Ectodermal cell (in vitro differentiated cells): ENCODE results near the gene R3HDML.

ENCODE experiments used
- H3K27ac ChIP-seq: 2 replicates; pipeline ENCODE4 v1.7.0; 2013; ENCODE audit warnings: mild to moderate bottlenecking, low read depth, low read length; ENCODE audit not compliant: insufficient read depth, poor library complexity, severe bottlenecking
- H3K27me3 ChIP-seq: 2 replicates; pipeline ENCODE4 v1.7.0; 2013; ENCODE audit warnings: mild to moderate bottlenecking, low read length; ENCODE audit not compliant: insufficient read depth, control insufficient read depth, poor library complexity, severe bottlenecking
- H3K36me3 ChIP-seq: one replicate; pipeline ENCODE4 v1.7.0; 2013; ENCODE audit warnings: low read length; ENCODE audit not compliant: control insufficient read depth, insufficient read depth
- H3K4me1 ChIP-seq: one replicate; pipeline ENCODE4 v1.7.0; 2013; ENCODE audit warnings: low read length; ENCODE audit not compliant: control insufficient read depth, insufficient read depth
- H3K4me3 ChIP-seq: 2 replicates; pipeline ENCODE4 v1.7.0; 2013; ENCODE audit warnings: low read depth, low read length, control low read depth; ENCODE audit not compliant: insufficient read depth
- H3K9me3 ChIP-seq: 2 replicates; pipeline ENCODE4 v1.7.0; 2013; ENCODE audit warnings: mild to moderate bottlenecking, low read length, moderate library complexity; ENCODE audit not compliant: control insufficient read depth
- WGBS, 2 experiments: methylation state at CpG; one replicate each; pipeline ENCODE4 v1.1.7; 2013; ENCODE audit warnings: missing lambda C conversion rate in 2 of 2; 5-methylcytosine and 5-hydroxymethylcytosine counted together

R3HDML gene

GRCh38 chr20:44389871-44390270 is 53.0 kb downstream of the R3HDML start:
- Histone ChIP-seq H3K27me3 (no peaks in the 10 kb centered on the region), H3K27ac (no peak overlapping the region)
- WGBS, 2 experiments = 89 to 93% methylated on average over 6 of the region's 6 CpGs

GRCh38 chr20:44390280-44390679 is 53.4 kb downstream of the R3HDML start:
- H3K36me3 ChIP-seq = no peaks in the 10 kb centered on the region
- 65 to 74% methylated on average over 5 of the region's 5 CpGs for WGBS, 2 experiments
- H3K27me3 ChIP-seq = no peaks in the 10 kb centered on the region
- no peaks in the 10 kb centered on the region for H3K4me1 ChIP-seq
- H3K4me3 ChIP-seq = no peak overlapping the region
- no peaks in the 10 kb centered on the region for H3K9me3 ChIP-seq
- H3K27ac ChIP-seq = no peak overlapping the region

More at GRCh38 chr20:44389871-44390270, 53.0 kb downstream of the R3HDML start:
- Histone ChIP-seq H3K36me3 (no peaks in the 10 kb centered on the region), H3K4me1 (no peaks in the 10 kb centered on the region), H3K4me3 (no peak overlapping the region), H3K9me3 (no peaks in the 10 kb centered on the region)

- 90 to 94% methylated on average over 7 to 8 of the region's 8 CpGs for WGBS, 2 experiments
- no peak overlapping the region for H3K27ac ChIP-seq
- no peaks in the 10 kb centered on the region for H3K36me3 ChIP-seq
- no peaks in the 10 kb centered on the region for H3K4me1 ChIP-seq
- H3K27me3 ChIP-seq = no peaks in the 10 kb centered on the region
- H3K4me3 ChIP-seq = no peak overlapping the region
- H3K9me3 ChIP-seq = no peaks in the 10 kb centered on the region
These were observed 55.4 kb downstream of the R3HDML start for GRCh38 chr20:44392088-44392775.

GRCh38 chr20:44392776-44393607 is 56.1 kb downstream of the R3HDML start:
- Histone ChIP-seq H3K4me1 (no peaks in the 10 kb centered on the region), H3K27ac (no peak overlapping the region), H3K9me3 (no peaks in the 10 kb centered on the region), H3K27me3 (no peaks in the 10 kb centered on the region), H3K36me3 (no peaks in the 10 kb centered on the region), H3K4me3 (no peak overlapping the region)
- 85 to 89% methylated on average over 5 of the region's 5 CpGs for WGBS, 2 experiments

GRCh38 chr20:44393608-44394451 is 57.0 kb downstream of the R3HDML start:
- Histone ChIP-seq H3K9me3 (no peaks in the 10 kb centered on the region), H3K36me3 (no peaks in the 10 kb centered on the region), H3K4me3 (no peak overlapping the region), H3K27ac (no peak overlapping the region), H3K4me1 (no peaks in the 10 kb centered on the region), H3K27me3 (no peaks in the 10 kb centered on the region)
- WGBS, 2 experiments = 90% methylated on average over 9 of the region's 9 CpGs

- H3K27ac ChIP-seq = no peak overlapping the region
- 94% methylated on average over 2 of the region's 2 CpGs for WGBS, 2 experiments
- H3K36me3 ChIP-seq = no peaks in the 10 kb centered on the region
- H3K9me3 ChIP-seq = no peaks in the 10 kb centered on the region
- no peak overlapping the region for H3K4me3 ChIP-seq
- no peaks in the 10 kb centered on the region for H3K27me3 ChIP-seq
- H3K4me1 ChIP-seq = no peaks in the 10 kb centered on the region
These were observed 57.5 kb downstream of the R3HDML start for GRCh38 chr20:44394452-44394701.

GRCh38 chr20:44394702-44395460 is 58.0 kb downstream of the R3HDML start:
- H3K4me1 ChIP-seq = no peaks in the 10 kb centered on the region
- no peak overlapping the region for H3K4me3 ChIP-seq
- no peaks in the 10 kb centered on the region for H3K36me3 ChIP-seq
- WGBS, 2 experiments = 91 to 95% methylated on average over 15 of the region's 15 CpGs
- H3K27ac ChIP-seq = no peak overlapping the region
- no peaks in the 10 kb centered on the region for H3K9me3 ChIP-seq
- no peaks in the 10 kb centered on the region for H3K27me3 ChIP-seq

- 87 to 88% methylated on average over 11 of the region's 11 CpGs for WGBS, 2 experiments
- Histone ChIP-seq H3K27me3 (no peaks in the 10 kb centered on the region), H3K36me3 (no peaks in the 10 kb centered on the region), H3K9me3 (no peaks in the 10 kb centered on the region), H3K4me3 (no peak overlapping the region), H3K27ac (no peak overlapping the region), H3K4me1 (no peaks in the 10 kb centered on the region)
These were observed 58.9 kb downstream of the R3HDML start for GRCh38 chr20:44395461-44396340.

GRCh38 chr20:44396369-44397130 is 59.7 kb downstream of the R3HDML start:
- Histone ChIP-seq H3K27ac (no peak overlapping the region), H3K36me3 (peaks cover 4% of the 10 kb centered on the region), H3K4me3 (no peak overlapping the region), H3K9me3 (no peaks in the 10 kb centered on the region), H3K4me1 (peaks cover 5% of the 10 kb centered on the region), H3K27me3 (peaks cover 6% of the 10 kb centered on the region)
- 68 to 71% methylated on average over 8 of the region's 8 CpGs for WGBS, 2 experiments
